Body of pancreas (tissue), 4 donors: Measurements from ENCODE around the gene DTX4. TPM values are rescaled to one million over a fixed set of nuclear protein-coding genes. Genes with fewer than 3 reads are reported as not detected.

Experiments used
- ATAC-seq: fragments of 150-250 bp; one replicate; pipeline ENCODE4 v1.9.1; 2016
- DNase-seq, 4 donors: peaks; one replicate each; pipeline ENCODE4 v3.0.0-alpha.2; 2019
- H3K27ac ChIP-seq, 4 donors: fragments of 200-600 bp; sonication (generic); 1 replicate in 3 of 4; 2 replicates in 1 of 4; pipeline versions ENCODE4 v1.5.1 to v1.6.1; 2016 to 2019; ENCODE audit warnings: mild to moderate bottlenecking in 1 of 4, mixed read lengths in 1 of 4, moderate library complexity in 1 of 4
- H3K27me3 ChIP-seq, 2 donors: fragments of 200-600 bp; sonication (generic); one replicate each; pipeline ENCODE4 v1.6.0; 2016; ENCODE audit warnings: mild to moderate bottlenecking in 1 of 2
- H3K36me3 ChIP-seq, 2 donors: fragments of 200-600 bp; sonication (generic); replicated peaks in 1 of 2; 2 replicates each; pipeline ENCODE4 v1.5.1; 2016; ENCODE audit warnings: low read depth in 2 of 2; ENCODE audit not compliant: insufficient read depth in 1 of 2
- H3K4me1 ChIP-seq: fragments of 200-600 bp; sonication (generic); one replicate; pipeline ENCODE4 v1.6.0; 2016
- H3K4me3 ChIP-seq, 2 donors: fragments of 200-600 bp; sonication (generic); 1 replicate in 1 of 2; 2 replicates in 1 of 2; pipeline ENCODE4 v1.5.1; 2016 to 2019
- H3K9me3 ChIP-seq, 3 donors: fragments of 200-600 bp; sonication (generic); 1 replicate in 2 of 3; 2 replicates in 1 of 3; pipeline ENCODE4 v1.5.1; 2016
- POLR2A ChIP-seq, 3 donors: fragments of 450-650 bp; IDR thresholded peaks; one replicate each; pipeline ENCODE4 v1.6.1; 2016; ENCODE audit warnings: antibody characterized with exemption in 3 of 3, mild to moderate bottlenecking in 2 of 3
- WGBS, 2 donors: methylation state at CpG; one replicate each; pipeline ENCODE4 v1.1.5; 2017; 5-methylcytosine and 5-hydroxymethylcytosine counted together
- intact Hi-C: fragments of 100-400 bp; cut with DNase I; formaldehyde crosslinking; loops from one replicate; pipeline ENCODE4 v1.15.1; 2023
- total RNA-seq, 2 donors: library from RNA; depleted of rRNA; stranded (reverse); fragments of >200 nt; gene quantifications; one replicate each; pipeline ENCODE4 v1.1.0, GENCODE V29; 2016
- TF ChIP-seq, protein P1 (sequence below), 7 experiments: fragments of 450-650 bp in 4 of 7; fragments of 200-600 bp in 3 of 7; sonication (generic) in 3 of 7; IDR thresholded peaks; one replicate each; pipeline ENCODE4 v1.5.1; 2016 to 2019; ENCODE audit warnings: antibody characterized with exemption in 7 of 7

Gene DTX4
- total RNA-seq, 2 donors from 2014 or later, result 9.6 to 10.4 TPM

DNA sequence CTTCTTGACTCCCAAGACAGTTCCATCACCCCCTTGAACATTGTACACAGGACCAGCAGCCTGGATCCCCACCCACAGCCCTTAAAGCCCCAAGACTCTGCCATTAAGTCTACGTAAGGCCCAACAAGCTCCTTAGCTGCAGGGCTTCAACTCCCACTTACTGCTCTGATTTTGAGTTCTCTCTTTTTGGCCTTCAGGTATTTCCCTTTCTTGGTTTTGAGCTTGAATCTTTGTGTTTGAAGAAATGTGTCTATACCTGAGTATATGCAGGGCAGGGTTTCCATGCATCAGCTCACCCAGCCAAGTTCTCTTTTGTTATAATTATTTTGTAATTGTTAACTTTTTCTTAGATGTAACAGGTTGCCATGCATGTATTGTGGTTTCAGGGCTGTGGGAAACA lies 51.2 kb downstream of the DTX4 start:
- no peaks in the 10 kb centered on the region for H3K4me1 ChIP-seq
- no peaks in the 10 kb centered on the region for H3K9me3 ChIP-seq
- no peak for ATAC-seq
- H3K4me3 ChIP-seq, result no peak overlapping the region
- intact Hi-C loops, result no loop called here
- DNase-seq, result no peak
- H3K36me3 ChIP-seq, result no peaks in the 10 kb centered on the region
- H3K27me3 ChIP-seq, result no peaks in the 10 kb centered on the region
- 88 to 94% methylated on average over 1 of the region's 1 CpG for WGBS, 2 donors
- no peak for TF ChIP-seq POLR2A (IDR thresholded peaks at IDR 0.05)
- TF ChIP-seq, protein P1, sequence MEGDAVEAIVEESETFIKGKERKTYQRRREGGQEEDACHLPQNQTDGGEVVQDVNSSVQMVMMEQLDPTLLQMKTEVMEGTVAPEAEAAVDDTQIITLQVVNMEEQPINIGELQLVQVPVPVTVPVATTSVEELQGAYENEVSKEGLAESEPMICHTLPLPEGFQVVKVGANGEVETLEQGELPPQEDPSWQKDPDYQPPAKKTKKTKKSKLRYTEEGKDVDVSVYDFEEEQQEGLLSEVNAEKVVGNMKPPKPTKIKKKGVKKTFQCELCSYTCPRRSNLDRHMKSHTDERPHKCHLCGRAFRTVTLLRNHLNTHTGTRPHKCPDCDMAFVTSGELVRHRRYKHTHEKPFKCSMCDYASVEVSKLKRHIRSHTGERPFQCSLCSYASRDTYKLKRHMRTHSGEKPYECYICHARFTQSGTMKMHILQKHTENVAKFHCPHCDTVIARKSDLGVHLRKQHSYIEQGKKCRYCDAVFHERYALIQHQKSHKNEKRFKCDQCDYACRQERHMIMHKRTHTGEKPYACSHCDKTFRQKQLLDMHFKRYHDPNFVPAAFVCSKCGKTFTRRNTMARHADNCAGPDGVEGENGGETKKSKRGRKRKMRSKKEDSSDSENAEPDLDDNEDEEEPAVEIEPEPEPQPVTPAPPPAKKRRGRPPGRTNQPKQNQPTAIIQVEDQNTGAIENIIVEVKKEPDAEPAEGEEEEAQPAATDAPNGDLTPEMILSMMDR (IDR thresholded peaks at IDR 0.05), result no peak
- H3K27ac ChIP-seq, result peak overlapping the region in 1 of 4 donors; percentile 57

DNA sequence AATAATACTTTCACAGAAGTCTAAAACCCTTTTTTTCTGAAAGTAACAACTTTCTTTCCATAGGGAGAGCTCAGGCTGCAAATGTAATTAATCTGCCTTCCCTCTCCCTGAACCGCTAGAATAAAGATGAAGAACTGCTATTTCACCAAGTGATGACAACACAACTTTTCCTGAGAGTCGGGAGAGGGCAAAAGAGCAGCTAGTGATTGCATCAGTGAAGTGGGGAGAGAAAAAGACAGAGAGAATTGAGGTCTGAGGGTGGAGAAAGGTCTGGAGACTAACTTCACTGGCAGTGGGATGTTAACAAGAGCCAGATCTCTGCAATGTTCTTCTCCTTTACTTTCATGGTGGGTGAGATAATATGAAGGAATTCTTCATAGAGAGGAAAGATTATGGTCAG lies 51.7 kb downstream of the DTX4 start:
- Histone ChIP-seq H3K36me3 (no peaks in the 10 kb centered on the region), H3K9me3 (no peaks in the 10 kb centered on the region), H3K27ac (peak overlapping the region in 2 of 4 donors; percentile 8 to 57), H3K4me3 (no peak overlapping the region), H3K4me1 (no peaks in the 10 kb centered on the region), H3K27me3 (no peaks in the 10 kb centered on the region)
- intact Hi-C loops, result no loop called here
- no peak for TF ChIP-seq POLR2A (IDR thresholded peaks at IDR 0.05)
- DNase-seq, result no peak
- ATAC-seq, result no peak
- whole genome bisulfite sequencing, 2 donors, result 39 to 58% methylated on average over 2 of the region's 2 CpGs

DNA sequence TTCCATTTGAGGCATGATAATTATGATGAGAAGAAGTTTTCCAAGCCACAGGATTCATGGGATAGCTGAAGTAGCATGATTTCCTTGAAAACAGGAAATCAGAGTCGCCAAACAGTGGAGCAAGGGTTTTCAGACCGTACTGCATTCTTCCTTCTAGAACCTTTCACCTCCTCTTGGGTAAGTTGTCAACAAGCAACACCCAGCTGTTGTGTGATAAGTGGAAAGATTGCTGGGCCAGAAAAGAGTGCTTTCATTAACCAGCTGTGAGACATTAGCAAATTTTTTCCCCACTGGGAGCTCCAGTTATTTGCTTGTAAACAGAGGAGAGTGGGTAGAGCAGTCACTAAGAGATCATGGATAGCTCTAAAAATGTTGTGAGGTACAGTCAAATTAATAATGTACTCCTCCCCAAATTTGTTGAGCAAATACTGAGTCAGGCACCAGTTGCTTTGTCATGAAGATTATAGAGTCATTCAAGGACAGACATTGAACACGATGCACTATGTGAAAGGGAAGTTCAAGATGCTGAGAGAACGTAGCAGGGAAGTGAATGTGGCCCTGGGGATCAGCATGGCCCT lies 52.5 kb downstream of the DTX4 start:
- TF ChIP-seq POLR2A (IDR thresholded peaks at IDR 0.05), result no peak
- TF ChIP-seq, protein P1 (IDR thresholded peaks at IDR 0.05), result no peak
- Histone ChIP-seq H3K9me3 (no peaks in the 10 kb centered on the region), H3K4me3 (no peak overlapping the region), H3K4me1 (no peaks in the 10 kb centered on the region), H3K36me3 (no peaks in the 10 kb centered on the region), H3K27ac (peak overlapping the region in 1 of 4 donors; percentile 57), H3K27me3 (no peaks in the 10 kb centered on the region)
- DNase-seq (peak in 1 of 4 donors; percentile 43), ATAC-seq (peak; percentile 58)
- 32 to 44% methylated on average over 4 of the region's 4 CpGs for WGBS, 2 donors
- intact Hi-C loops, result no loop called here

DNA sequence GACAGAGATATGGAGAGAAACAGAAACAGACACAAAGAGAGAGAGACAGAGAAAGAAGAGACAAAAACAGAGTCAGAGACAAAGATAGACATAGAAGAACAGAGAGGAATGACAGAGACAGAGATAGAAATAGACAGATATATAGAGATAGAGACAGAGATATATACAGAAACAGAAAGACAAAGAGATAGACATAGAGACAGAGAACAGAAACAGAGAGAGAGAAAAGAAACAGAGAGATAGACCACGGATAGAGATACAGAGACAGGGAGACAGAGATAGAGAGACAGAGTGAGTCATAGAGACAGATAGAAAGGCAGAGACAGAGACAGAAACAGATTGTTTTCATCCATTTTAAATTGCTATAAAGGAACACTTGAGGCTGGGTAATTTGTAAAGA lies 53.1 kb downstream of the DTX4 start:
- no peak for TF ChIP-seq POLR2A (IDR thresholded peaks at IDR 0.05)
- TF ChIP-seq, protein P1 (IDR thresholded peaks at IDR 0.05), result no peak
- DNase-seq, result no peak
- intact Hi-C loops, result no loop called here
- Histone ChIP-seq H3K9me3 (no peaks in the 10 kb centered on the region), H3K4me3 (no peak overlapping the region), H3K27ac (peak overlapping the region in 1 of 4 donors; percentile 57), H3K4me1 (no peaks in the 10 kb centered on the region), H3K27me3 (no peaks in the 10 kb centered on the region), H3K36me3 (no peaks in the 10 kb centered on the region)
- no peak for ATAC-seq
- 42 to 59% methylated on average over 1 of the region's 1 CpG for WGBS, 2 donors

DNA sequence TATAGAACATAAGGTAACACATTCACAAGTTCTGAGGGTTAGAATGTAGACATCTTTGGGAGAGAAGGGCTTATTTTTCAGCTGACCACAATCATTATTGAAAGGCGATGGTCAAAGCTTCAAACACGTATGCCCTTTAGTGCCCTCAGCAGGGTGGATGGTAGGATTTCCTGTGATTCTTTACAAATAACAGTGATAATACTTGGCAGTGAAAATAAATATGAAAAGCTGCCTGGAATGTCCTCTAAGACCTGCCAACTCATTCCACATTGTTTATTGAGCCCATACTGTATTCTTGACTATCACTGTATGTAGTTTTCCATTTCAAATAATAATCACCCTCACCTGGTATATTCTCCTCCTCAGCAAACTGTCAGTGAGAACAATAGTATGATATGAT lies 54.5 kb downstream of the DTX4 start:
- no peak overlapping the region for H3K4me3 ChIP-seq
- 74 to 83% methylated on average over 2 of the region's 2 CpGs for WGBS, 2 donors
- TF ChIP-seq, protein P1 (IDR thresholded peaks at IDR 0.05), result no peak
- no peaks in the 10 kb centered on the region for H3K27me3 ChIP-seq
- no peak overlapping the region for H3K27ac ChIP-seq
- H3K9me3 ChIP-seq, result peaks cover 0 to 4% (median 0%) of the 10 kb centered on the region in 3 donors
- ATAC-seq, result no peak
- H3K36me3 ChIP-seq, result no peaks in the 10 kb centered on the region
- no peaks in the 10 kb centered on the region for H3K4me1 ChIP-seq
- DNase-seq, result no peak
- intact Hi-C loops, result no loop called here
